HG02981 (cell line): ENCODE data around the gene HRH2.
A peak's percentile ranks its signal among the peaks of the same experiment; 100 is the strongest.
"Not testable (repeated sequence)": the region's sequence is repeated elsewhere in the genome, so short reads cannot be mapped to it uniquely, and the experiment has no call there.

Source experiments
- ATAC-seq: cut with Tn5 transposase; IDR thresholded peaks from one replicate; pipeline ENCODE4 v1.9.1; 2021; ENCODE audit warnings: mild to moderate bottlenecking, moderate library complexity; ENCODE audit not compliant: unreplicated experiment

HRH2 gene

GRCh38 chr5:175642998-175643397, 14.9 kb upstream of the HRH2 start:
- no peak for ATAC-seq

GRCh38 chr5:175646251-175646650, 11.6 kb upstream of the HRH2 start:
- ATAC-seq, result no peak

GRCh38 chr5:175649967-175650366, 7.9 kb upstream of the HRH2 start:
- no peak for ATAC-seq

- ATAC-seq, result not testable (repeated sequence)
These were observed 7.3 kb upstream of the HRH2 start for GRCh38 chr5:175650430-175651205.

- ATAC-seq, result peak; percentile 66
These were observed 4.9 kb upstream of the HRH2 start for GRCh38 chr5:175652741-175653663.

- no peak for ATAC-seq
These were observed 4.1 kb upstream of the HRH2 start for GRCh38 chr5:175653763-175654162.

GRCh38 chr5:175654339-175654738, 3.5 kb upstream of the HRH2 start:
- ATAC-seq, result no peak

GRCh38 chr5:175654807-175655206, 3.1 kb upstream of the HRH2 start:
- ATAC-seq, result no peak

- ATAC-seq, result no peak
These were observed 2.5 kb upstream of the HRH2 start for GRCh38 chr5:175655411-175655810.

- ATAC-seq, result no peak
These were observed 905 bp upstream of the HRH2 start for GRCh38 chr5:175656966-175657365.

GRCh38 chr5:175658299-175659145, 651 bp downstream of the HRH2 start:
- no peak for ATAC-seq

GRCh38 chr5:175659546-175660253, 1.8 kb downstream of the HRH2 start:
- ATAC-seq, result no peak

- ATAC-seq, result no peak
These were observed 5.6 kb downstream of the HRH2 start for GRCh38 chr5:175663186-175664184.

- ATAC-seq, result no peak
These were observed 6.9 kb downstream of the HRH2 start for GRCh38 chr5:175664723-175665122.

- ATAC-seq, result no peak
These were observed 8.3 kb downstream of the HRH2 start for GRCh38 chr5:175666216-175666615.

- no peak for ATAC-seq
These were observed 10.1 kb downstream of the HRH2 start for GRCh38 chr5:175668006-175668405.

GRCh38 chr5:175670372-175670771, 12.5 kb downstream of the HRH2 start:
- no peak for ATAC-seq

- no peak for ATAC-seq
These were observed 13.1 kb downstream of the HRH2 start for GRCh38 chr5:175671013-175671412.

- no peak for ATAC-seq
These were observed 15.2 kb downstream of the HRH2 start for GRCh38 chr5:175672976-175673648.
